H54 (cell line): ENCODE results near the gene DVL3.

Experiments
- DNase-seq: peaks from one replicate; pipeline ENCODE4 v3.0.0; 2011; ENCODE audit warnings: low spot score, mixed read lengths; ENCODE audit not compliant: insufficient read length
- FAIRE-seq: peaks from 3 replicates; lab custom pipeline; 2011; peaks lifted over from hg19 to GRCh38; lab: Jason Lieb, UNC
- POLR2A ChIP-seq: IDR thresholded peaks from 2 replicates; pipeline ENCODE4 v1.6.1; 2011; ENCODE audit warnings: low read depth, mild to moderate bottlenecking, low read length

Gene DVL3

DNA sequence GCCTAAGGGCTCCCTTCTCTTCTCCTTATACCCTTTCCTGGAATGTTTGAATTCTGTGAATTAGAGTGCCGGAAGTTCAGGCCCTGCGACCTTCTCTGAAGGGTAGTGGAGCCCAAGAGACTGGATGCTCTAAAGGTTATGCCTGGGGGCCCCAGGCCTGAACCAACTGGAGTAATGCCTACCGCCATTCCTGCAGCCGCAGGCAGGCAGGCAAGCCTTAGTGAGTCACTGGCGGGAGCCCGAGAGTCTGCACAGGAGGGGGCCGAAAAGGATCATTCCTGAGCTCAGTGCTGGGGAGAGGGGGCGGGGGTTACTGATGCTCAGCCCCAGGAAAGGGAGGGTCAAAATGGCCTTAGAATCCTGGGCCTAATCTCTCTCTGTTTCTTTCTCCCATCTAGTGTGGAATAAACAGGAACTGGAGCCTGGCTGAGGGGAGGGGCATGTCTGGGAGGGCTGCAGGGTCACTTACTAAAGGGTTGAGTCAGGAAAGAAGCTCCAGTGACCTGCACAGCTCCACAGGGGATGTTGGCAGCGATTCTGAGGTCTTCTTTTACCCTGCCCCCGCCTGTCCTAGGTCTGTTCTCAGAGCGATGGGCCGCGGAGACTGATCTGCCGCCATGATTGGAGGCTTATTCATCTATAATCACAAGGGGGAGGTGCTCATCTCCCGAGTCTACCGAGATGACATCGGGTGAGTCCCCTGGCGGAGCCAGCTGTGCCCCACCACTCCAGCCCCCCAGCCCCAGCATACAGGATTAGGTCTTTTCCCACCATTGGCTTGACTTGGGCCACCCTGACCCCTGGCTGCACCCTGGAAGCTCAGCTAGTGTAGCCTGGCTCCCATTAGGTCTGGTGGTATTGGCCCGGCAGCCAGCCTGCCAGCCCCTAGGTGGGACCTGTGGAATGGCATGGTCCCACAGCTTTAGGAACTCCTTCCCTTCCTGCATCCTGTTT is 21.5 kb downstream of the DVL3 start:
- FAIRE-seq (peak; percentile 88), DNase-seq (peak; percentile 96)
- TF ChIP-seq POLR2A: peak; percentile 56

DNA sequence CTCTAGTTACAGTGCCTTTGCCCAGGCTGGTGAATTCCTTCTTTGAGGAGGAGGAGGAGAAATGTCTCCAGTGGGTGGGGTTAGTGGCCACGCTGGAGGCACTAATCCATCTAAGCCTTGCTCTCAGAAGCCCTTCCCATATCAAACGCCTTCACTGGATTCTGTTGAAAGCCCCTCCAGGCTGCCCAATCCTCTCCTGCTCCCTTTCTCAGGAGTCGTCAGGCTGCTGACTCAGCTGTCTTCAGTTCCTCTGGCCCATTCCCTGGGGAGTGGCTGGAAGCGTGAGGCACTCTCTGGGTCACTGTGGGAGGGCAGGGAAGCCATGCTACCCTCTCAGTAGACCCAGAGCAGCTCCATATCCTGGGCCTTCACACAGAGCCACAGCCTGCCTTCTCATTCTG is 22.2 kb downstream of the DVL3 start:
- no peak for TF ChIP-seq POLR2A
- no peak for FAIRE-seq
- no peak for DNase-seq

DNA sequence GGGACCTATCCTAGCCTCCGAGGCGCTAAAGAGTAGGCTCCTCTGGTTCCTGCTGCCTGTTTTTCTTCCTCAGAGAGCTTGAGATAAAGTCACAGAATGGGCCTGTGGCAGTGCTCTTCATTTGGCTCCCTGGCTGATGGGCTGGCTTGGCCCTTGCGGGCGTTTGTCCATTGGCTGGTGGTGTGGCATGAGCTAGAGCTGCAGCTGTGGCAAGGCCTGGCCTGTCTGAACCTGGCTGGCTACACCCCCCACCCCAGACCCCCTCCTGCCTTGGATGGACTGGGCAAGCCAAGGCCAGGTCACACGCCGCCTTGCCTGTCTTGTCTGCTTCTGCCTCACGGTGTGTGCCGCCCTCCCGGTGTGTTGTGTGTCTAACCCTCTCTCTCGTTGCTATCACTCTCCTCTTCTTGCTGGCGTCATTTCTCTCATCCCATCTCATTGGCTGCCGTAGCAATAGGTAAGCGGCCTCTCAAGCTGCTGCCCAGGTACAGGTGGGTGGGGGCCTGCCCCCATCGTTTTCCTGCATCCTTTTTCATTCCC is 22.7 kb downstream of the DVL3 start:
- FAIRE-seq: no peak
- no peak for TF ChIP-seq POLR2A
- no peak for DNase-seq

- no peak for TF ChIP-seq POLR2A
- no peak for FAIRE-seq
- DNase-seq: no peak
Observed at GRCh38 chr3:184178521-184179138, 23.5 kb downstream of the DVL3 start.

DNA sequence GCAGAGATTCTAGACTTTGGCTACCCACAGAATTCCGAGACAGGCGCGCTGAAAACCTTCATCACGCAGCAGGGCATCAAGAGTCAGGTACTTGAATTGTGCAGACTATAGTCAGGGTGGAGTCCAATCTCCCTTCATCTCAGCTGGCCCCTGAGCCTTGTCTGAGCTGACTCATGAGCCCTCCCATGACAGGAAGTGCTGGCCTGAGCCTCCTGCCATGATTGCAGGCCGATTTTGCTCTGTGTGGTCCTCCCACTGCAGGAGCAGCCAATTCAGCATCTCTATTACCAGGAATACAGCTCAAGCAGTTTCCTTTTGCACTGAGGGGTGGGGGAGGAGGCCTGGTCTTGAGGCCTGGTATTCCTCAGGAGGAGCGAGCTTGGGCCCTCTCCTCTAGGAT is 25.0 kb downstream of the DVL3 start:
- peak; percentile 84 for DNase-seq
- peak; percentile 52 for FAIRE-seq
- TF ChIP-seq POLR2A: no peak

DNA sequence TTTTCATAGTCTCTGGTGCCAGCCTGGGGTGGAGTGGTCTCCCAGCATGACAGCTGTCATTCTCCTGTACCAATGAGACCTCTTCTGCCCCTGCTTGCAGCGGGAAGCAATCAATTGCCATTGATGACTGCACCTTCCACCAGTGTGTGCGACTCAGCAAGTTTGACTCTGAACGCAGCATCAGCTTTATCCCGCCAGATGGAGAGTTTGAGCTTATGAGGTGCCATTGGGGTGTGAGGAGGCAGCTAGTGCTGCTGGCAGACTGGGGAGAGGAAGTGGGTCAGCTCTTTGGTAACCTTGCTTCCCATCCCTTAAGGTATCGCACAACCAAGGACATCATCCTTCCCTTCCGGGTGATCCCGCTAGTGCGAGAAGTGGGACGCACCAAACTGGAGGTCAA is 26.4 kb downstream of the DVL3 start:
- TF ChIP-seq POLR2A: no peak

GRCh38 chr3:184183679-184184078 is 28.5 kb downstream of the DVL3 start:
- DNase-seq (no peak), FAIRE-seq (no peak)
- TF ChIP-seq POLR2A: no peak

More for the DNA sequence above, 26.4 kb downstream of the DVL3 start:
- FAIRE-seq (no peak), DNase-seq (no peak)

GRCh38 chr3:184184546-184185230 is 29.5 kb downstream of the DVL3 start:
- FAIRE-seq: no peak
- no peak for TF ChIP-seq POLR2A
- DNase-seq: no peak

GRCh38 chr3:184185461-184186183 is 30.4 kb downstream of the DVL3 start:
- TF ChIP-seq POLR2A: no peak
- FAIRE-seq: peak; percentile 83
- DNase-seq: peak; percentile 96

DNA sequence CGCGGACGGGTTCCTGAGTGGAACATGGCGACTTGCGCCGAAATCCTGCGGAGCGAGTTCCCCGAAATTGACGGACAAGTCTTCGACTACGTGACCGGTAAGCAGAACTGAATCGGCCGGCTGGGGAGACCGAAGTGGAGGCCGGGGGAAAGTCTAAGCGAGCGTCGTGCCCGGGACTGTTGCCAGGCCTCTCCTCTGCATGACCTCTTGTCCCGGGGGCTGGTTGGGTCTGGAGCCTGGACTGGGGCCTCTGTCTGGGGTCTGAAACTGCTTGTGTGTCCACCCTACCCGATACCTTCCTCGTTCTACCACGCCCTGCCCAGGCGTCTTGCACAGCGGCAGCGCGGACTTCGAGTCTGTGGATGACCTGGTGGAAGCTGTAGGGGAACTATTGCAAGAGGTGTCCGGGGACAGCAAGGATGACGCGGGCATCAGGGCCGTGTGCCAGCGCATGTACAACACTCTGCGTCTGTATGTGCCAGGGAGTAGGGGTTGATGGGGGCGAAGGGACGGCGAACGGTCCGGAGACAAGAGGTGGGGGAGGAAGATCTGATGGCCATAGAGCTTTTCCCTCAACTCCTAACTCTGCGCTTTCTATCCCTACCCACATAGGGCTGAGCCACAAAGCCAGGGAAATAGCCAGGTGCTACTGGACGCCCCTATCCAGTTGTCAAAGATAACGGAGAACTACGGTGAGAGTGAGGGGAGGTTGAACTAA is 31.2 kb downstream of the DVL3 start, which contains the start of gene ABCF3:
Gene ABCF3 (plus strand): TSS at position 16 of the 718 bp plus-strand sequence. CDS start 9 bp downstream, at position 25.
- FAIRE-seq: no peak

DNA sequence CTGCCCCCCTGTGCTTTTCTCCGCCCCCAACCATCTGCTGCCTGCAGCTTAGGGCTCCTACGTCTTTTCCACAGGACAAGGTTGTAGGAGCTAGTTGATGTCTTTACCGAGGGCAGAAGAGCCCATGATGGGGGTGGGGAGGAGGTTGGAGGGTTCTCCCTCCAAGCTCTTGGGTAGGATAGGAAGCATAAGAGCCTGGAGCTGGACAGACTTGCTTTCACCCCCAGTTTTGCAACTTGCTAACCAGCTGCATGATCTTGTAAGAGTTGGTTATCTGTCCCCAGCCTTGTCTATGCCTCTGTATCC is 31.7 kb downstream of the DVL3 start:
- no peak for FAIRE-seq
- no peak for TF ChIP-seq POLR2A
- no peak for DNase-seq

More for the DNA sequence above, 31.2 kb downstream of the DVL3 start, which contains the start of gene ABCF3:
- peak; percentile 73; the same call in 1 of the 2 replicates for TF ChIP-seq POLR2A
- DNase-seq: peak; percentile 48

GRCh38 chr3:184188080-184188479 is 32.9 kb downstream of the DVL3 start:
- FAIRE-seq (no peak), DNase-seq (no peak)
- TF ChIP-seq POLR2A: no peak
